HG03342 (cell line): Measurements from ENCODE around the gene PEAR1.

Experiments used
- ATAC-seq: cut with Tn5 transposase; IDR thresholded peaks from one replicate; pipeline ENCODE4 v1.9.1; 2021; ENCODE audit warnings: mild to moderate bottlenecking, moderate library complexity; ENCODE audit not compliant: unreplicated experiment

PEAR1 gene

GRCh38 chr1:156882543-156882942, 11.0 kb upstream of the PEAR1 start:
- ATAC-seq = no peak

- ATAC-seq = no peak
These were observed 9.6 kb upstream of the PEAR1 start for GRCh38 chr1:156883919-156884318.

- no peak for ATAC-seq
These were observed 8.8 kb upstream of the PEAR1 start for GRCh38 chr1:156884560-156885184.

GRCh38 chr1:156885314-156885713, 8.2 kb upstream of the PEAR1 start:
- no peak for ATAC-seq

GRCh38 chr1:156885880-156886355, 7.6 kb upstream of the PEAR1 start:
- ATAC-seq = no peak

GRCh38 chr1:156886583-156887281, 6.8 kb upstream of the PEAR1 start:
- no peak for ATAC-seq

- ATAC-seq = no peak
These were observed 6.2 kb upstream of the PEAR1 start for GRCh38 chr1:156887317-156887716.

- ATAC-seq = no peak
These were observed 5.8 kb upstream of the PEAR1 start for GRCh38 chr1:156887734-156888133.

- ATAC-seq = no peak
These were observed 3.5 kb upstream of the PEAR1 start for GRCh38 chr1:156889802-156890580.

- ATAC-seq = peak; percentile 67
These were observed 1.1 kb upstream of the PEAR1 start for GRCh38 chr1:156892190-156893047.

- no peak for ATAC-seq
These were observed 483 bp downstream of the PEAR1 start for GRCh38 chr1:156894001-156894400.

GRCh38 chr1:156894711-156895454, 1.4 kb downstream of the PEAR1 start:
- ATAC-seq = no peak

GRCh38 chr1:156895455-156895812, 1.9 kb downstream of the PEAR1 start:
- ATAC-seq = no peak

GRCh38 chr1:156895927-156896326, 2.4 kb downstream of the PEAR1 start:
- ATAC-seq = no peak

- no peak for ATAC-seq
These were observed 3.0 kb downstream of the PEAR1 start for GRCh38 chr1:156896490-156897033.

- ATAC-seq = no peak
These were observed 3.7 kb downstream of the PEAR1 start for GRCh38 chr1:156897078-156897825.

- ATAC-seq = no peak
These were observed 4.6 kb downstream of the PEAR1 start for GRCh38 chr1:156898161-156898566.

- no peak for ATAC-seq
These were observed 5.6 kb downstream of the PEAR1 start for GRCh38 chr1:156898971-156899664.
